ENCODE results near the gene CMYA5.
"Not testable (repeated sequence)": the region's sequence is repeated elsewhere in the genome, so short reads cannot be mapped to it uniquely, and the experiment has no call there.

Gene CMYA5

GRCh38 chr5:79759848-79760247, 70.2 kb downstream of the CMYA5 start:
- Histone ChIP-seq H3K27ac (ENCODE audit: low read depth, low read length) (no peak overlapping the region), H3K4me3 (ENCODE audit: low read depth in 1 of 5, low read length in 5 of 5) (no peak overlapping the region), H3K36me3 (ENCODE audit: control insufficient read depth in 5 of 5, insufficient read depth in 5 of 5, low read length in 5 of 5) (peaks cover 0 to 6% (median 0%) of the 10 kb centered on the region in 5 donors), H3K27me3 (ENCODE audit: control insufficient read depth in 5 of 5, insufficient read depth in 4 of 5, low read length in 5 of 5) (no peaks in the 10 kb centered on the region), H3K4me1 (ENCODE audit: control insufficient read depth in 5 of 5, insufficient read depth in 5 of 5, low read length in 5 of 5) (no peaks in the 10 kb centered on the region), H3K9me3 (ENCODE audit: control insufficient read depth in 5 of 5, low read length in 5 of 5) (no peaks in the 10 kb centered on the region), H3K9ac (ENCODE audit: low read length in 5 of 5) (no peak overlapping the region)

GRCh38 chr5:79762929-79763328, 73.3 kb downstream of the CMYA5 start:
- Histone ChIP-seq H3K9ac (ENCODE audit: low read length in 5 of 5) (no peak overlapping the region), H3K27ac (ENCODE audit: low read depth, low read length) (no peak overlapping the region), H3K4me3 (ENCODE audit: low read depth in 1 of 5, low read length in 5 of 5) (no peak overlapping the region), H3K27me3 (ENCODE audit: control insufficient read depth in 5 of 5, insufficient read depth in 4 of 5, low read length in 5 of 5) (no peaks in the 10 kb centered on the region), H3K36me3 (ENCODE audit: control insufficient read depth in 5 of 5, insufficient read depth in 5 of 5, low read length in 5 of 5) (peaks cover 0 to 6% (median 0%) of the 10 kb centered on the region in 5 donors), H3K4me1 (ENCODE audit: control insufficient read depth in 5 of 5, insufficient read depth in 5 of 5, low read length in 5 of 5) (no peaks in the 10 kb centered on the region), H3K9me3 (ENCODE audit: control insufficient read depth in 5 of 5, low read length in 5 of 5) (no peaks in the 10 kb centered on the region)

- H3K9ac ChIP-seq (ENCODE audit: low read length in 5 of 5); H3K9me3 ChIP-seq (ENCODE audit: control insufficient read depth in 5 of 5, low read length in 5 of 5); H3K36me3 ChIP-seq (ENCODE audit: control insufficient read depth in 5 of 5, insufficient read depth in 5 of 5, low read length in 5 of 5); H3K4me3 ChIP-seq (ENCODE audit: low read depth in 1 of 5, low read length in 5 of 5); H3K27me3 ChIP-seq (ENCODE audit: control insufficient read depth in 5 of 5, insufficient read depth in 4 of 5, low read length in 5 of 5); H3K4me1 ChIP-seq (ENCODE audit: control insufficient read depth in 5 of 5, insufficient read depth in 5 of 5, low read length in 5 of 5); H3K27ac ChIP-seq (ENCODE audit: low read depth, low read length): not testable (repeated sequence)
These were observed 74.5 kb downstream of the CMYA5 start for GRCh38 chr5:79764147-79764546.

GRCh38 chr5:79771387-79771786, 81.8 kb downstream of the CMYA5 start:
- H3K4me3 ChIP-seq (ENCODE audit: low read depth in 1 of 5, low read length in 5 of 5): no peak overlapping the region
- H3K4me1 ChIP-seq (ENCODE audit: control insufficient read depth in 5 of 5, insufficient read depth in 5 of 5, low read length in 5 of 5): no peaks in the 10 kb centered on the region

GRCh38 chr5:79772651-79773050, 83.0 kb downstream of the CMYA5 start:
- no peaks in the 10 kb centered on the region for H3K36me3 ChIP-seq (ENCODE audit: control insufficient read depth in 5 of 5, insufficient read depth in 5 of 5, low read length in 5 of 5)
- no peak overlapping the region for H3K27ac ChIP-seq (ENCODE audit: low read depth, low read length)
- H3K9me3 ChIP-seq (ENCODE audit: control insufficient read depth in 5 of 5, low read length in 5 of 5): no peaks in the 10 kb centered on the region
- no peak overlapping the region for H3K9ac ChIP-seq (ENCODE audit: low read length in 5 of 5)
- no peaks in the 10 kb centered on the region for H3K27me3 ChIP-seq (ENCODE audit: control insufficient read depth in 5 of 5, insufficient read depth in 4 of 5, low read length in 5 of 5)
- H3K4me1 ChIP-seq (ENCODE audit: control insufficient read depth in 5 of 5, insufficient read depth in 5 of 5, low read length in 5 of 5): no peaks in the 10 kb centered on the region
- H3K4me3 ChIP-seq (ENCODE audit: low read depth in 1 of 5, low read length in 5 of 5): no peak overlapping the region

More at GRCh38 chr5:79771387-79771786, 81.8 kb downstream of the CMYA5 start:
- Histone ChIP-seq H3K36me3 (ENCODE audit: control insufficient read depth in 5 of 5, insufficient read depth in 5 of 5, low read length in 5 of 5) (no peaks in the 10 kb centered on the region), H3K9me3 (ENCODE audit: control insufficient read depth in 5 of 5, low read length in 5 of 5) (no peaks in the 10 kb centered on the region), H3K9ac (ENCODE audit: low read length in 5 of 5) (no peak overlapping the region), H3K27ac (ENCODE audit: low read depth, low read length) (no peak overlapping the region), H3K27me3 (ENCODE audit: control insufficient read depth in 5 of 5, insufficient read depth in 4 of 5, low read length in 5 of 5) (no peaks in the 10 kb centered on the region)

- Histone ChIP-seq H3K4me3 (ENCODE audit: low read depth in 1 of 5, low read length in 5 of 5) (no peak overlapping the region), H3K36me3 (ENCODE audit: control insufficient read depth in 5 of 5, insufficient read depth in 5 of 5, low read length in 5 of 5) (no peaks in the 10 kb centered on the region), H3K9ac (ENCODE audit: low read length in 5 of 5) (no peak overlapping the region), H3K4me1 (ENCODE audit: control insufficient read depth in 5 of 5, insufficient read depth in 5 of 5, low read length in 5 of 5) (no peaks in the 10 kb centered on the region), H3K27ac (ENCODE audit: low read depth, low read length) (no peak overlapping the region), H3K9me3 (ENCODE audit: control insufficient read depth in 5 of 5, low read length in 5 of 5) (no peaks in the 10 kb centered on the region), H3K27me3 (ENCODE audit: control insufficient read depth in 5 of 5, insufficient read depth in 4 of 5, low read length in 5 of 5) (no peaks in the 10 kb centered on the region)
These were observed 84.0 kb downstream of the CMYA5 start for GRCh38 chr5:79773612-79774011.

- H3K27ac ChIP-seq (ENCODE audit: low read depth, low read length): no peak overlapping the region
- no peaks in the 10 kb centered on the region for H3K36me3 ChIP-seq (ENCODE audit: control insufficient read depth in 5 of 5, insufficient read depth in 5 of 5, low read length in 5 of 5)
- H3K27me3 ChIP-seq (ENCODE audit: control insufficient read depth in 5 of 5, insufficient read depth in 4 of 5, low read length in 5 of 5): no peaks in the 10 kb centered on the region
- H3K4me3 ChIP-seq (ENCODE audit: low read depth in 1 of 5, low read length in 5 of 5): no peak overlapping the region
- no peaks in the 10 kb centered on the region for H3K4me1 ChIP-seq (ENCODE audit: control insufficient read depth in 5 of 5, insufficient read depth in 5 of 5, low read length in 5 of 5)
- H3K9ac ChIP-seq (ENCODE audit: low read length in 5 of 5): no peak overlapping the region
- H3K9me3 ChIP-seq (ENCODE audit: control insufficient read depth in 5 of 5, low read length in 5 of 5): no peaks in the 10 kb centered on the region
These were observed 84.7 kb downstream of the CMYA5 start for GRCh38 chr5:79774171-79774854.

- Histone ChIP-seq H3K4me1 (ENCODE audit: control insufficient read depth in 5 of 5, insufficient read depth in 5 of 5, low read length in 5 of 5) (no peaks in the 10 kb centered on the region), H3K27ac (ENCODE audit: low read depth, low read length) (no peak overlapping the region), H3K36me3 (ENCODE audit: control insufficient read depth in 5 of 5, insufficient read depth in 5 of 5, low read length in 5 of 5) (no peaks in the 10 kb centered on the region), H3K9ac (ENCODE audit: low read length in 5 of 5) (no peak overlapping the region), H3K9me3 (ENCODE audit: control insufficient read depth in 5 of 5, low read length in 5 of 5) (no peaks in the 10 kb centered on the region), H3K4me3 (ENCODE audit: low read depth in 1 of 5, low read length in 5 of 5) (no peak overlapping the region), H3K27me3 (ENCODE audit: control insufficient read depth in 5 of 5, insufficient read depth in 4 of 5, low read length in 5 of 5) (no peaks in the 10 kb centered on the region)
These were observed 85.2 kb downstream of the CMYA5 start for GRCh38 chr5:79774855-79775237.

GRCh38 chr5:79784741-79785140, 95.1 kb downstream of the CMYA5 start:
- not testable (repeated sequence) for H3K4me3 ChIP-seq (ENCODE audit: low read depth in 1 of 5, low read length in 5 of 5); H3K9me3 ChIP-seq (ENCODE audit: control insufficient read depth in 5 of 5, low read length in 5 of 5); H3K27ac ChIP-seq (ENCODE audit: low read depth, low read length); H3K4me1 ChIP-seq (ENCODE audit: control insufficient read depth in 5 of 5, insufficient read depth in 5 of 5, low read length in 5 of 5); H3K9ac ChIP-seq (ENCODE audit: low read length in 5 of 5); H3K27me3 ChIP-seq (ENCODE audit: control insufficient read depth in 5 of 5, insufficient read depth in 4 of 5, low read length in 5 of 5); H3K36me3 ChIP-seq (ENCODE audit: control insufficient read depth in 5 of 5, insufficient read depth in 5 of 5, low read length in 5 of 5)

- Histone ChIP-seq H3K4me3 (ENCODE audit: low read depth in 1 of 5, low read length in 5 of 5) (no peak overlapping the region), H3K27me3 (ENCODE audit: control insufficient read depth in 5 of 5, insufficient read depth in 4 of 5, low read length in 5 of 5) (no peaks in the 10 kb centered on the region), H3K27ac (ENCODE audit: low read depth, low read length) (no peak overlapping the region), H3K36me3 (ENCODE audit: control insufficient read depth in 5 of 5, insufficient read depth in 5 of 5, low read length in 5 of 5) (no peaks in the 10 kb centered on the region), H3K9ac (ENCODE audit: low read length in 5 of 5) (no peak overlapping the region), H3K9me3 (ENCODE audit: control insufficient read depth in 5 of 5, low read length in 5 of 5) (no peaks in the 10 kb centered on the region), H3K4me1 (ENCODE audit: control insufficient read depth in 5 of 5, insufficient read depth in 5 of 5, low read length in 5 of 5) (peaks cover 0 to 4% (median 0%) of the 10 kb centered on the region in 5 donors)
These were observed 96.3 kb downstream of the CMYA5 start for GRCh38 chr5:79785983-79786382.

All from subcutaneous abdominal adipose tissue (tissue), 5 donors.